Mucosa of stomach (tissue), 1 donor: ENCODE results near the gene TGFBR3.
"Not testable (repeated sequence)": the region's sequence is repeated elsewhere in the genome, so short reads cannot be mapped to it uniquely, and the experiment has no call there.

Experiments used
- H3K27me3 ChIP-seq: one replicate; pipeline ENCODE4 v1.7.0; 2013; ENCODE audit warnings: mild to moderate bottlenecking, low read length; ENCODE audit not compliant: control insufficient read depth, insufficient read depth
- H3K36me3 ChIP-seq: one replicate; pipeline ENCODE4 v1.7.0; 2013; ENCODE audit warnings: low read length; ENCODE audit not compliant: control insufficient read depth, insufficient read depth
- H3K4me1 ChIP-seq: one replicate; pipeline ENCODE4 v1.7.0; 2013; ENCODE audit warnings: mild to moderate bottlenecking, low read length; ENCODE audit not compliant: control insufficient read depth, insufficient read depth
- H3K4me3 ChIP-seq: one replicate; pipeline ENCODE4 v1.7.0; 2013; ENCODE audit warnings: low read length
- H3K9ac ChIP-seq: one replicate; pipeline ENCODE4 v1.7.0; 2013; ENCODE audit warnings: mild to moderate bottlenecking, low read length, moderate library complexity
- H3K9me3 ChIP-seq: one replicate; pipeline ENCODE4 v1.7.0; 2013; ENCODE audit warnings: mild to moderate bottlenecking, low read length, moderate library complexity; ENCODE audit not compliant: control insufficient read depth
- donor health status: Pancreatic carcinoma.

The TGFBR3 gene

DNA sequence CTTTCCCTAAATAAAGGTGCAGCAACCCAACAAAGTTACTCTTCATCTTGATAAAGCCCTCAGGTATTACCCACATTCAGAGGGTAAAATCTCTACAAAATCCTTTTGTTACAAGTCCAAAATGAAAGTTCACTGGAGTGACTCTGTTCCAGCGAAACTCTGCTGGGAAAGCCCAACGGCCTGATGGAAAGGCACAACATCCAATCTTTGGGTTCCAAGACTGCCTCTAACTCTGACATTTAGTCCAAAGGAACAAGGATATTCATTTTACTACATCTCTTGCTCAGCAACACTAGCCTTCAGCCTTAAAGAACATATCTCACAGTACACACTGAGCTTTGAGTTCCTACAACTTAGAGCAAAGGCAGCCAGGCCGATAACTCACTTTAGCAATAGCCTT is 42.1 kb downstream of the TGFBR3 start:
- H3K4me3 ChIP-seq: no peak overlapping the region
- no peaks in the 10 kb centered on the region for H3K36me3 ChIP-seq
- no peaks in the 10 kb centered on the region for H3K27me3 ChIP-seq
- no peaks in the 10 kb centered on the region for H3K9me3 ChIP-seq
- peaks cover 11% of the 10 kb centered on the region for H3K4me1 ChIP-seq
- H3K9ac ChIP-seq: no peak overlapping the region

DNA sequence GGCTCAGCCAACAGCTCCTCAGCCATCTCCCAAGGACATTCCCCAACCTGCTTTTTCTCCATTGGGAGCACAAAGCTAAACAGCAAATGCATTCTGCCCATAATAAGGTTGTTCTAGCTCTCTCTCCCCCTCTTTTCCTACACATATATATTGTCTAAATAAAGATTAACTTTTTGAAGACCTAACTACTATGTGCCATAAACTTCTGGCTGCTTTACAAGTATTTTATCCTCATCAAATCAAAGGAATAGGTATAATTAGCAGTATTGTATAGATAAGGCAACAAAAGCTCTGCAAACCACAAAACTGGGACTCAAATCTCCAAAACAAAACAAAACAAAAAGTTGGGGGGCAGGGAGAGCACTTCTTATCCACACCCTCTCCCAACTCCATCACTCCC is 43.4 kb downstream of the TGFBR3 start:
- Histone ChIP-seq H3K9me3 (no peaks in the 10 kb centered on the region), H3K4me3 (no peak overlapping the region), H3K9ac (no peak overlapping the region), H3K27me3 (no peaks in the 10 kb centered on the region), H3K4me1 (peaks cover 11% of the 10 kb centered on the region), H3K36me3 (no peaks in the 10 kb centered on the region)

DNA sequence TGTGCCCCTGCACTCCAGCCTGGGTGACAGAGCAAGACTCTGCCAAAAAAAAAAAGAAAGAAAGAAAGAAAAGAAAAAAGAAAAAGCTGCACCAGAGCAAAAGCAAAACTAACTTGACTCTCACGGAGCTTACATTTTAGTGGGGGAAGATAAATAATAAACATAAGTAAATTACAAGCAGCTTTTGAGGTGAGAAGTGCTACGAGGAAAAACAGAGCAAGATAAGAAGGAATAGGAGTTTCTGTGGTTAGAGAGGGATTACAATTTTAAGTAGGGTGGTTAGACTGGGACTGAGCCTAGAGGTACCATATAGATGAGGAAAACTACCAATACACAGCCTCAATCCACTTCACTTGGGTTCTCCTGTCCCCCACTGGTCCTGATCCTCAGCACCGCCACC is 43.9 kb downstream of the TGFBR3 start:
- H3K4me3 ChIP-seq: no peak overlapping the region
- no peaks in the 10 kb centered on the region for H3K27me3 ChIP-seq
- no peaks in the 10 kb centered on the region for H3K9me3 ChIP-seq
- no peak overlapping the region for H3K9ac ChIP-seq
- peaks cover 11% of the 10 kb centered on the region for H3K4me1 ChIP-seq
- H3K36me3 ChIP-seq: no peaks in the 10 kb centered on the region

DNA sequence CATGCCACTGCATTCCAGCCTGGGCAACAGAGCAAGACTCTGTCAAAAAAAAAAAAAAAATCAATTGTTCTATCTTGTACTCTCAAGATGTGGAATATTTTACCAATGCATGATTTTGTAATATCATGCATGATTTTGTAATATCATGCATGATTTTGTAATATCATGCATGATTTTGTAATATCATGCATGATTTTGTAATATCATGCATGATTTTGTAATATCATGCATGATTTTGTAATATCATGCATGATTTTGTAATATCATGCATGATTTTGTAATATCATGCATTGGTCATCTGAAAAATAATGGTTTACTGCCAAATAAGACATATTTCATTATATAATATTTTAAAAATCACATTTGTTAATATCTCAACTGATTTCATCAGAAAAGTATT is 45.7 kb downstream of the TGFBR3 start:
- not testable (repeated sequence) for H3K36me3 ChIP-seq, H3K9me3 ChIP-seq, H3K4me1 ChIP-seq, H3K9ac ChIP-seq, H3K4me3 ChIP-seq, H3K27me3 ChIP-seq

DNA sequence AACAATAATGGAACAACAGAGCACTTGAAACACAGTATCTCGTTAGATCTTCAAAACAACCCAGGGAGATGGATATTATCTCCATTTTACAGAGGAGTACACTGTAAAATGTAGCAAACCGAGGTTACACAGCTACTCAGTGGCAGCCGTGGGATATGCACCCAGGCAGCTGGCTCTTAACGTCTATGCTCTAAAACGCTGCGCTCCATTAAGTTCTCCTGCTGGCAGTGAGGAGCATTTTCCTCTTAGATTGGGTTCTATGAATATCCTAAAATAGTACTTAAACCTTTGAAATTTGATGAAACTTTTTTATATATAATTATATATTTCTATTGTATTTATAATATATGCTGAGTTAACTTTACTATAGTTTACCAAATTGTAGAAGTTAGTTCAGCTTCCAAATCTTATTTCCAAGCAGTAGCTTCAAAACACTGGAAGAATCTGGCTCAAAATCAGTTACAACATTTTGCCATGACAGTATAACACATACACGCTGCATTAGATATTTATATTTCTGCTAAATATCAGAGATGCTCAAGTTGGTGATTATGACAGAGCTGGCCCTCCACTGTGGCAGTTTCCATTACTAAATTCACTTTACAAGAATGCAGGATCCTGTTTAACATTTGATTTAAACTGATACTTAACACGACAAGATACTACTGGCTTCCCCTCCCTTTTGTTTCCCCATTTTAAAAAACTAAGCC is 49.5 kb downstream of the TGFBR3 start:
- Histone ChIP-seq H3K4me3 (no peak overlapping the region), H3K27me3 (no peaks in the 10 kb centered on the region), H3K36me3 (no peaks in the 10 kb centered on the region), H3K9me3 (no peaks in the 10 kb centered on the region), H3K4me1 (no peaks in the 10 kb centered on the region), H3K9ac (no peak overlapping the region)

DNA sequence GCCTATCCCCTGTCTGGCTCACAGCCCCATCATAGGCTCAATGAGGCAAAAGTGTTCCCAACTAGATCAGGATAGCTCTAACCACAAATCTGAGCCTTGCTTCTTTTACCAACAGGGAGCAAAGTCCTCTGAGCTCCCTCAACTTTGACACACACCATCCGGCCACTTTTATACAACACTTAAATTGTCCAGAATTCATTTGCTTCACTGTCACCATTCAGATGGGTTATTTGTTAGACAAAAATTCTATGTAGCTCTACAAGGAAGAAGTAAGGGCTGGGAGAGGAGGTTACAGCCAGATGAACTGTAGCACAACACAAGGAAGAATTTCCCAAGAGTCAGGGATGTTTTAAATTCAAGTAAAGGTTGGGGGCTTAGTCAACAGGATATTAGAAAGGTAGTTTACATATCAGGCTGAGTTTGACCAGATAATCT is 50.8 kb downstream of the TGFBR3 start:
- Histone ChIP-seq H3K9ac (no peak overlapping the region), H3K4me3 (no peak overlapping the region), H3K4me1 (peaks cover 9% of the 10 kb centered on the region), H3K27me3 (no peaks in the 10 kb centered on the region), H3K36me3 (no peaks in the 10 kb centered on the region), H3K9me3 (no peaks in the 10 kb centered on the region)

DNA sequence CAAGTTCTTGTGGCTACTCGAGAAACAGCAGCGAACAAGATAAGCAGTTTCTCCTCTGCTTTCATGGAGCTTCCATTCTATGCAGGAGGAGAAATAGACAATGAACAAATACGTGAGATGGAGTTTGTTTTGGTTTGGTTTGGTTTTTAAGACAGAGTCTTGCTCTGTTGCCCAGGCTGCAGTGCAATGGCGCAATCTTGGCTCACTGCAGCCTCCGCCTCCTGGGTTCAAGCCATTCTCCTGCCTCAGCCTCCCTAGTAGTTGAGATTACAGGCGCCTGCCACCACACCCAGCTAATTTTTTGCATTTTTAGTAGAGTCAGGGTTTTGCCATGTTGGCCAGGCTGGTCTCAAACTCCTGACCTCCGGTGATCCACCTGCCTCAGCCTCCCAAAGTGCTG is 51.4 kb downstream of the TGFBR3 start:
- H3K36me3 ChIP-seq, H3K4me3 ChIP-seq, H3K9me3 ChIP-seq, H3K27me3 ChIP-seq, H3K9ac ChIP-seq: not testable (repeated sequence)
- peaks cover 13% of the 10 kb centered on the region for H3K4me1 ChIP-seq

DNA sequence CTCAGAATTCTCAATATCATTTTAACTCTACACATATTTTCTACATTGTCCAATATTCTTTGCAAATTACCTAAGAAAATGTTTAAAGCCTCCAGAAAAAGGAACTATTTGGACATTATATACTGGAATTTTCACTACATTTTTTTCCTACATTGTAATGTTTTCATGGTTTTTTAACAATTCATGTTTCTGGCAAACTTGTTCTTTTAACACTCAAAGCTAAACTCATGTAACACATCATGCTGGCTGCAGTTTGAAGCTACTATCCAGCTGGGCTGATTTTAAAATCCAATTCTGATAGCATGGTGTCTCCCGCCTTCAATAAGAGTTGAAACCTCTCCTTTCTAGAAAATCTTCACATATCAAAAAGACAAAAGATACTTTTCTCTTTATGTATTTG is 52.0 kb downstream of the TGFBR3 start:
- Histone ChIP-seq H3K4me1 (peaks cover 15% of the 10 kb centered on the region), H3K4me3 (no peak overlapping the region), H3K9ac (no peak overlapping the region), H3K9me3 (no peaks in the 10 kb centered on the region), H3K27me3 (no peaks in the 10 kb centered on the region), H3K36me3 (no peaks in the 10 kb centered on the region)

DNA sequence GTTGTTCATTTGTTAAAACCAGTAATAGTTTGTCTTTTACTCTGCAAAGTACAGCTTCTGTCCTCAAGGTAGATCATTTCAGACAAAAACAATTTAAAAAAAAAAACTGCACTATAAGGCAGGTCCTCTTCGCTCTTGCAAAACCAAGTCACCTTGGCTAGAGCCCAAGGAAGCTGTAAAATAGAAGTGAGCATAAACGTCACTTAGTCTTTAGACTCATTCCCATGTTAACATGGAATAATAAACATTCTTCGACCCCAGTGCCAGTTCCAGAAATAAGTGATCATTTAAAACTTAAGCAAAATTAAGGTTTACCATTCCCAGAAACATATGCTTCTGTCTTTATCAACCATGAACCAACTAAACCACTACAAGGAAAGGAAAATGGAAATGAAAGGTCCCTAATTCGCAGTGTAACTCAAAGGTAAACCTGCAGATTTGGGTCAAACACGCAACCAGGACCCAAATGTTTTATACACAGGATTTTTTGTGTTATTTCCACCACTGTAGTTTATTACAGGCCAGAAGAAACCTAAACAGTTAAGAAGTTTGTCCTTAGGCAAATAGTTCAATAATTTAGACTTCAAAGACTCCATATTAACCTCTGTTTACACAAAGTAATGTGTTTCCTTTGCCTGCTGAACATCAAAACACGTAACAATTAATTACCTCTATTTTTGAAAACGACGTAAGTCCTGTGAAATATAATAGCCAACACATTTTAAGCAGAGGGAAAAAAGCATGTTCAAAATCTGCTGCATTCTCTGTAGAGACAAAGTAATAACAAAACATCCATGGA is 54.6 kb downstream of the TGFBR3 start:
- Histone ChIP-seq H3K4me3 (no peak overlapping the region), H3K9ac (no peak overlapping the region), H3K4me1 (peaks cover 31% of the 10 kb centered on the region), H3K9me3 (no peaks in the 10 kb centered on the region), H3K36me3 (no peaks in the 10 kb centered on the region), H3K27me3 (no peaks in the 10 kb centered on the region)

DNA sequence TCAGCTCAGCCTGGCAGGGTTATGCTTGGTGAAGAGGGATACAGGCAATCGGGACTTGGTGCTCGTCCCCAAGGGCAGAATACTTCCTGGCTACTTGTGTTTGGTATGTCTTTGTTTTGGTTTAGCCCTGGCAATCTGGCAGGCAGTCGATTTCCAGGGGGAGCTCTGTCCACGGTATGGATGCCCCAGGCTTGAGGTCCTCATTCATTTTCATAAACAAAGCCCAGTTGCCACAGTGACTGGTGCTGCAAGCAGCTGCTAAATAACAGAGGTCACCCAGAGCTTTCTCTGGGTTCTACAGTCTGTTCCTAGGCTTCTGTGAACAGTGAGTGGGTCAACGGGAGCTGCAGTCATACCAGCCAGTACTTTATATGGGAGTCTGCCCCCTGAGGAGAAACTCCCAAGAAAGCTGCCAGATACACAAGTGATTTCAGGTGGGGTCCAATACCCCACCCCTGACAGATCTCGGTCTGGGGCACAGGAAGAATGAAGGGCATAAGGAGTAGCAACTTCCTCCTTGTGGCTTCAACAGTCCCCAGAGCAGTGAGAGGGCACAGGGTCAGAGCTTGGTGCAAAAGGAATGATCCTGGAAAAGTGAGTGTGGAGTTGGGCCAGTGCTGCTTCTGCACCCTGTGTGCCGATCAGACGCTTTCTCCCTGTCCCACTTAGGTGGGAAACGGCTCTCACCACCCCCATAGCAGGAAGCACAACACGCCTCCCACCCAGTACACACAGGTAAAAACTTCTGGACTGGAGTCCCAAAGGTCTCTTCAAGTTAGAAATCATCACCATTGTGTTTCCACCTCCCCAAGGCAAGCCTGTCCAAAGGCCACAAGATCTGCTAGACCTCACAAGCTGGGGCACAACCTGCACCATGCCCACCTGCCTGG is 55.5 kb downstream of the TGFBR3 start:
- Histone ChIP-seq H3K9me3 (no peaks in the 10 kb centered on the region), H3K27me3 (no peaks in the 10 kb centered on the region), H3K4me1 (peaks cover 31% of the 10 kb centered on the region), H3K36me3 (no peaks in the 10 kb centered on the region), H3K9ac (no peak overlapping the region), H3K4me3 (no peak overlapping the region)

DNA sequence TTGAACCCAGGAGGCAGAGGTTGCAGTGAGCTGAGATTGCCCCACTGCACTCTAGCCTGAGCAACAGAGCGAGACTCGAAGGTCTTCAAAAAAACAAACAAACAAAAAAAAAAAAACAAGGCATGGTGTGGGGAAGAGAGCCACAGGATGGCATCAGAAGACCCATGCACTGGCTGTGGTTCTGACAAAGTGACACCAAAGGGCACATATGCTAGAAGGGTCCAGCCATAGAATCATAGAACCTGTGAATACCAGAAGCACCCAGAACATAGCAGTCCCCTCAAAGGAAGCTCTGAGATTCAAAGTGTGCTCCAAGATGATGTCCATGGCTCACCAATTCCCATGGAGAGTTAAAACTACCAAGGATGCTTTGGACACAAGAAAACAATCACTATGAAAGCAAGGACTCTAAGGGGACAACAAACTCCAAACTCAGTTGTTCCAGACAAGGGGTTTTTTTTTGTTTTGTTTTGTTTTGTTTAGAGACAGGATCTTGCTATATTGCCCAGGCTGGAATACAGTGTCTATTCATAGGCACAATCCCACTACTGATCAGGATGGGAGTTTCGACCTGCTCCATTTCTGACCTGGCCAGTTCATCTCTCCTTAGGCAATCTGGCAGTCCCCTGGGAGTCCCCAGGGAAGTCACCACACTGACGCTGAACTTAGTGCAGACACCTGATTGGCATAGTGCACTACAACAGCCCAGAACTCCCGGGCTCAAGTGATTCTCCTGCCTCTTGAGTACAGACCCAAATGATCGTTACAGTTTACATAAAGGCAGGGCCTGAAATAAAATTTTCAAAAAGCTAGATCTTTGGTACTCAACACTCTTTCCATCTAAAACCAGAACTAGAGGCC is 56.4 kb downstream of the TGFBR3 start:
- no peaks in the 10 kb centered on the region for H3K9me3 ChIP-seq
- no peaks in the 10 kb centered on the region for H3K36me3 ChIP-seq
- peaks cover 31% of the 10 kb centered on the region for H3K4me1 ChIP-seq
- no peak overlapping the region for H3K4me3 ChIP-seq
- H3K27me3 ChIP-seq: no peaks in the 10 kb centered on the region
- no peak overlapping the region for H3K9ac ChIP-seq
